Activated CD4-positive, alpha-beta T cell treated with anti-CD3 and anti-CD28 coated beads, Interleukin-2, amount 50 U/mL, for 48 hours (primary cell): ENCODE results near the gene SLC39A8.

ENCODE experiments used
- DNase-seq, 2 experiments: peaks; one replicate each; pipeline ENCODE4 v3.0.0-alpha.2; 2020

SLC39A8 gene

DNA sequence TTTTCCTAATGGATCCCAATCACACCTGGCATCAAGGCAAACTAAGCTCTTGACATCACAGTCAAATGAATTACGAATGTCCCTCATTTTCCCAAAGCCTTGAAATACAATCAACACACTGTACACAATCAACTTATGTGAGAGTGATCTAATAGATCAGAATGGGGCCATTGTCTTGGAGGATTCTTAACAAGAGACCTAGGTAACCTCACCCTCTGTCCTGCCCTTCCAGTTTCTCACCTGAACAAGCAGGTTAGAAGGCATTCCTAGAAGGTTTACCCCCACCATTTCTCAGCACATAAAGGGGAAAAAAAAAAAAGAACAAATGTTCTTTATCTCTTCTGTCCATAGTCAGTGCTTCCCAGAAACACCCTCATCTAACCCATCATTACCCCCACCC, 6.3 kb downstream of the SLC39A8 start:
- no peak for DNase-seq

DNA sequence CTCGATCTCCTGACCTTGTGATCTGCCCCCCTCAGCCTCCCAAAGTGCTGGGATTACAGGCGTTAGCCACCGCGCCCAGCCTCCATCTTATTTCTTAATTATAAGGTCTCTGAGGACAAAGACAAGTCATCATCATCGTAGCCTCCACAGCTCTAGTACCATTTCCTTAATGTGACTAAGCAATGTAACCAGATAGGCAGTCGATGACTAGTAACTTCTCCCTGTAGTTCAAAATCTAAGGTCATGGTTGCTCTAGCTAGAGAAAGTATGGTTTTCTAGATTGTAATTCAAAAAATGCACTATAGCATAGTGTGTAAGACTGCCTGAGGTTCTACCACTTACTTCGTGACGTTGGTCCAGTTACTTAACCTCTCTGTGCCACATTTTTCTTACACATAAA, 6.9 kb downstream of the SLC39A8 start:
- no peak for DNase-seq

DNA sequence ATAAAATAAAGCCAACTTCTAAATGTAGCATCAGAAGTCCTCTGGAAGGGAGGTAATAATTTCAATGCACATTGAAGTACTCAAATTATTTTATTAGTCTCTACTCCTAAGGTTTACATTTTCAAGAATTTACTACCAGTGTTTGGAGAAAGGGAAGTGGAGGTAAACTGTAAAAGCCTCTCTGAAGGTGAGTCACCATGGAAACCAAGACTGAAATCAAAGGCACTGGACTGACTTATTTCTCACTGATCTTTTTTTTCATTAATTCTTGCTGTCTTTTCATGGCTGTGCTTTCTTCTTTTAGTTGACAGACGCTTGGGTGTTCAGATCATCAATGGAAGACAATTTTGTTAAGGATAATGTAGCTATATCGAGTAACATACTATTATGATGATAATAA, 9.7 kb downstream of the SLC39A8 start:
- no peak for DNase-seq

DNA sequence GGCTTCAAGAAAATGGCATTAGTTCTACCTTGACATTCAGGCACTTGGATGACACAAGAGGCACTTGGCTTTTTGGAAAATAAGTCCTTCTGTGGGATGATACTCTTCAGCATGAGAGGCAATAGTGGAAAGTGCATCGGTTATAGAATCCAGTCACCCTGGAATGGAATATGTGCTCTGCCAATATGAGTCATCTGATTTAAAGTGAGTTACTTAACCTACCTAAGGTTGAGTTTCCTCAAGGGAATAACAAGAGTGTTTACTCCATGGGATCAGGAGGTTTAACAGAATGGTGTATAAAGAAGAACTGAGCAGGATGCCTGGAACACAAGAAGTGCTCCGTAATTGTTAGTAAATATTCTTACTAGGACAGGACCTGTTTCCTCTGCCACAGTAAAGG, 10.7 kb downstream of the SLC39A8 start:
- no peak for DNase-seq

DNA sequence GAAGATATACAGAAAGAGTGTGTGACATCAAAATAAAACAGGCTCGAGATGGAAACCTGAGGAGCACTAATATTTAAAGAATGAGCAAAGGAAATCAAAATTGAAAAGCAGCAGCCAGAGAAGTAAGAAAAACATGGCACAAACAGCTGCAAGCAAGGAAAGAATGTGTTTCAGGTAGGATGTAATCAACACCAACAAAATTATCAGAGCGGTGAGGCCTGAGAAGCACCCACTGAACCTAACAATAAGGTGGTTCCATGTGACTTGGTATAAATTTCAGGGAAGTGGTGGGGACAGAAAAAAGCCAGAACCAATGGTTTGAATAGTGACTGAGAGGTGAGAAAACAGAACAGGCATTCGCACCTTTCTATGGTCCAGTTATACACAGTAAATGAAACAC, 11.5 kb downstream of the SLC39A8 start:
- DNase-seq: no peak

DNA sequence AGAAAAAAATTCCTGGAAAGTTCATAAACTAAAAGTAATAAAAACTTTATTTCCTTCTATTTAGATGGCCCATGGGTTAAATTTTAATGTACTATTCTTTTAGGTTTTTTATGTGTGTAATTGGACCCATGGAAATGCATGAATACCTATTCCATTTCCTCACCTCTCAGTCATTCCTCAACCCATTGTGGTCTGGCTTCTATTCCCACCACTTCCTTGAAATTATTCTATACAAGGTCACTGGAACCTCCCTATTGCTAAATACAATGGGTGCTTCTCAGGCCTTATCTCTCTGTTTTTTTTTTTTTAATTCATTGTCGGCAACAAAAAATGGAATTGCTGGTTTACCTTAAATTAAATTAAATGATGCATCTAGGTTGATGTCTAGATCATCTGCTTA, 17.2 kb downstream of the SLC39A8 start:
- DNase-seq: no peak

DNA sequence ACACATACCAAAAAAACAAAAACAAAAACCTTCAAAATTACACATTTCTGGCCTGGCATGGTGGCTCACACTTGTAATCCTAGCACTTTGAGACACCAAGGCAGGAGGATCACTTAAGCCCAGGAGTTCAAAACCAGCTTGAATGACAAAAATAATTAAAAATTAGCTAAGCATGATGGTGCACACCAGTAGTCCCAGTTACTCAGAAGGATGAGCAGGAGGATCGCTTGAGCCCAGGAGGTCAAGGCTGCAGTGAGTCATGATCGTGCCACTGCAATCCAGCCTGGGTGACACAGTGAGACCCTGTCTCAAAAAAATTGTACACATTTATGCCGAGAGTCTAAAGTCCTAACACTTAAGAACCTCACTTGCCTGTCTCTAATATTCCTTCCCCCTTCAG, 18.3 kb downstream of the SLC39A8 start:
- no peak for DNase-seq

DNA sequence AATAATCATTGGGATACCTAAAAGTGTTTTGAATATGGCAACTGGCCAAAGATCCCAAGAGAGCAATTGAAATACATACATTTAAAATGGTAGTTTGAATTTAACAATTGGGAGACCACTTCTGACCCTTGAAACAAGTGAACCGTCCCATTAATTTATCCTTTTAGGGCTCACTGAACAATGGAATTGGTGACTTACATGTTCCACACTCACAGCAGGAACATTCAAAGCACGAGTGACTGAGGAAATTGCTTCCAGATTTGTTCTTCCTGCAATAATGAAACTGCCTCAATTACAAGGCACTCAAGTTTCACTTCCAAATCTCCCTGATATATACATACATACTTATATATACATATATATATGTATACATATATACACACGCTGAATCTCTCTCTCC, 20.6 kb downstream of the SLC39A8 start:
- DNase-seq: no peak

DNA sequence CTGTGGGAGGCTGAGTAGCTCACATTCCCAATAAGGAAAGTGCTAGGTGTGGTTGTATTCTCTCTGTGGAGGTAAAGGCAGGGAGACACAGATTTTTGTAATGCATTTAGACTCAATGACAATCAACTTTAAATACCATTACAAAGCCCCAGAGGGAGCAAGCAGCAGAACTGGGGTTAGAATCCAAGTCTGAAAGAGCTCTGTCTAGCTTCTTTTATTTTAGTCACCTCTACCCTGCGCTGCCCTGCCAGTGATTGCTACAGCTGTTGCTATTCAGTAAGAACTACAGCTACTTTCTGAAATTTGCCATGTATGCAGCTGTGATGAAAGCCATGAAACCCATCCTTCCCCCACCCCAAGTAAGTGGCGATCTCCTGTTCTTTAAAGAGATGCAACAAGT, 22.5 kb downstream of the SLC39A8 start:
- DNase-seq: no peak

DNA sequence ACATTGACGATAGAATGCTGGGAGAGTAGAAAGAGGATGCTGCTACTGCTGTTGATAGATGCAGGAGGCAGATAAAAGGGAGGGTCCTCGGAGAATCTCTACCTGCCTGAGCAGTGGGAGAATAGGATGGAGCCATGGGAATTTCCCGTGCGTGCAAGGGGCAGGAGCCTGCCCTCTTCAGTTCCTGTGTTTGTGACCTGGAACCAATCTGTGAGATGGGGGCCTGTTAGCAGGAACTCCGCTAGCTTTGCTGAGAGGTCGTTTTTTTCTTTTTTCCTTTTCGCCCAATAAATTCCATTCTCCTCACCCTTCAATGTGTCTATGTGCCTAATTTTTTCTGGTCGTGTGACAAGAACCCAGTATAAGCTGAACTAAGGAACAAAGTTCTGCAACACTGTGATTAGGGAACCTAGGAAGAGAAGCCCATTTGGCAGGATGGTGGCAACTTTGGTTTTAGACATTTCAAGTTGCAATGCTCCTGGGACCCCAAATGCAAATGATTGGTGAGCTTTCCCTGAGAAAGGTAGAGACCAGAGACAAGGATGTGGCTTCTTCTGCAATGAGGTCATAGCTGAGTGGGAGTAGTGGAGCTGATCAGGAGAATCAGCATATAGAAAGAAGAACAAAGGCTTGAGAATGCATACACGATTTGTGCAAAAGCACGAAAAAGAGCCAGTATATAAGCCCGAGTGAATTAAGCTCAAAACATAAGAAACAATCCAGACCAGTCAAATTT, 23.9 kb downstream of the SLC39A8 start:
- DNase-seq: no peak

DNA sequence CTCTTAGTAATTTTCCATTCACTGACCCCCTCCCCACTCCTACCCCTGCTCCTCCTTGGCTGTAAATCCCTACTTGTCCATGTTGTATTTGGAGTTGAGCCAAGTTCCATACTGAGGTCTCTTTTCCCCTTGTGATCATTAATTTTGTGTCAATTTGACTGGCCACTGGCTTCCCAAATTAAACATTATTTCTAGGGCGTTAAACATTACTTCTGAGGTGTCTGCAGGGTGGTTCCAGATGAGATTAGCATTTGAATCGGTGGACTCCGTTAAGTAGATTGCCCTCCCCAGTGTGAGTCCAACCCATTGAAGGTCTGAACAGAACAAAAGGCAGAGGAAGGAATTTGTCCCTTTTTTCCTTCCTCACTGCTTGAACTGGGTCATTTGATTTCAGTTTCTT, 25.7 kb downstream of the SLC39A8 start:
- no peak for DNase-seq

DNA sequence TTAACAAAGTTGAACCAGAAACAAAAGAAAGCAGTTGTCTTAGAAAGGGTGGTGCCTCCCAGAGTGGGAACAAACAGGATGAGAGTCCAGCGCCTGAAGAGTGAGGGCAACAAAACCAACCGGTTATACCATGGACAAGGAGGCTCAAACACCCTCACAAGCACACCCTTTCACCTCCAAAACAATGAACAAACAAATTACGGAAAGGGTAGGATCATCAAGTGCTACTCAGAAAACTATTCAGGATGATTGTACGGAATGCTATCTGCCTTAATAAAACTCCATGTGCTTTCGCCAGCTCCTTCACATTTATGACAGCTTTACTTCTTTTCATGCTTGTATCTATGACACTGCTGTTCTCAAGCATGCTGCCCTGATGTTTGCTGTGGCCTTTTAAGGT, 26.8 kb downstream of the SLC39A8 start:
- DNase-seq: no peak

DNA sequence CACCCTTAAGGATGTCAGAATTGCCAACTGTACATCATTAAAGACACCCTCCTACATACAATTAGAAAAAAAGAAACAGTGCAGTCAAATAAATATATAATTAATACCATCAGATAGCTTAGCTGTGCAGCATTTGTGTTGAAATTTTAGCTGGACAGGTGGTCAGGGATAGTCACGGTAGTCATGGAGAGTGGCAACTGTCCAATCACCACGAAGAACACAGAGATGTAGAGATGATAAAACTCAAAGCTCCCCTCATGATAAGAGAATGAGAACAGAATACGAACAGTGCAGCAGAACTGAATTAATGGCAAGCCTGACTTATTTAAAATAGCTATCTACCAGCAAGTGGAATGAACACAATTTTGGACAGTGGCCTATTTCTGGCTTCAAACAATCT, 27.2 kb downstream of the SLC39A8 start:
- DNase-seq: no peak

DNA sequence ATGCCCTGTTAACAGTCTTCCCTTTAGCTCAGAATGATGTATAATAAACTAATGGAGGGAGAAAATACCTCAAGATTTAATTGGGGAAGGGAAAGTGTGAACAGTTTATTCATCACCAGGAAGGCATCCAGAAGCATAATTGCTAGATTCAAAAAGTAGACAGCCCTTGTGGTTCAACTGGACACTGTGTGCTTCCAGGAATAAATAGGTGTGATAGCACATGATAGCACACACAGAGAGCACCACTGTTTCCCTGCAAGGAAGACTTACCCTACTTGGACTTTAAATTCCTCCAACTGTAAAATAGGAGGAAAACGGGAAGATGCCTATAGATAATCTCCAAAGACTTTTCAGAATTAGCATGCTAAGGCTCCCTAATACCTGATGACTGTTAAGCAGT, 27.8 kb downstream of the SLC39A8 start:
- DNase-seq: no peak

DNA sequence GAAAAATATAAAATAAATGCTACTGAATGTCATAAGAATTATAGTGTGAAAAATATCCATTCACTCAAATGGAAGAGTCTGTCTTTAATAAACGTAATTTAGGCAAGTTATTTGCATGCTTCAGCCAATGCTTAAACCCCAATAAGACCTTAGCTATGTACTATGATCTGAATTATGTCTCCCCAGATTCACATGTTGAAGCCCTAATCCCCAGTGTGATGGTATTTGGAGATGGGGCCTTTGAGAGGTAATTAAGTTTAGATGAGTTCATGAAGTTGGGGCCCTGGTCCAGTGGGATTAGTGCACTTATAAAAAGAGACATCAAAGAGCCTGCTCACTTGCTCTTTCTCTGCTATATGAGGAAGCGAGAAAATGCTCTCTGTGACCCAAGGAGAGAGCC, 28.7 kb downstream of the SLC39A8 start:
- no peak for DNase-seq

DNA sequence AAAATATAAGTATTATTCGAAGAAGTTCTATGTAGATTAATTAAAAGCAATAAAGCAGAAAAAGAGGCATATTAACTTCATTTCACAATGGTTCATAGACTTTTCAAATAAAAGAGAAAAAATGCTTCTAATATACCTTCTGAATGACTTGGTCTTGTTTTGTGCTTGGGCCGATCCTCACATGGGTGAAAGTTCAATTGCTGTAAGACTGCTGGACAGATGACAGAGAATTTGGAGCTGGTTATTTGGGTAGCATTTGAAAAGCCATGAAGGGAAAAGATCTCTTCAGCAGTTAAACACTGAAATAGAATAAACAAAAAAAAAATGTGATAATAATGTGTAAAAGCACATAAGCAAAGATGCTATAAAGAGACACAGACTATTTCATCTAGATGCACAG, 29.8 kb downstream of the SLC39A8 start:
- no peak for DNase-seq

DNA sequence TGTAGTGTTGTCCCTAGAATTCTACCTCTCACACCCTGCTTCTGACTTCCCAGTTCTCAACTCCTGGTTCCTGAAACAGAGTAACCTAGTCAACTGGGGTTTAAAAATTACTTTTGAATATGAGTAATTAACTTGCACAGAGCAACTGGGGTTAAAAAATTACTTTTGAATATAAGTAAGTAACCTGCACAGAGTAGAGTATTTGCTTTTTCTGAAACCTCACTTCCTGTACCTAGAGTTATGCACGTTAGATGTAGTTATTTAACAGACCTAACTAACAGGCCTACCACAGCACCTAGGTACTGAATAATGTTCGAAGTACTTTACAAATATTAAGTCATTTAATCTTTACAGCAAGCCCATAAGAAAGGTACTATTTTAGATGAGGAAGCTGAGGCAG, 32.9 kb downstream of the SLC39A8 start:
- no peak for DNase-seq

DNA sequence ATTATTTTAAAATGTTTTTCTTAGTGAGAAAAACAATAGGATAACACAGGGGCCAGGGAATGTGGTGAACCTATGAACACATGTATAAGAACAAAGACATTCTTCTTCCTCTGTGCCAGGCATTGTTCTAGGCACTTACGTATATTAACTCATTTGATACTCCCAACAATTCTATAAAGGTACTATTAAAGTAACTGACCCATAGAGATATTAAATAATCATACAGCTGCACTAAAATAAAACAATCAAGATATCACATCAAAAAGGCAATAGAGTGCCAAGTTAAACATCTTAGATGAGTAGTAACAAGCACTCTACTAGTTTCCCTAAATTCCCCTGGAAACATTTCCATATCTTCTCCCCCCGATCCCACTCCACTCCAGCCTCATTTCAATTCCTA, 33.4 kb downstream of the SLC39A8 start:
- DNase-seq: no peak

DNA sequence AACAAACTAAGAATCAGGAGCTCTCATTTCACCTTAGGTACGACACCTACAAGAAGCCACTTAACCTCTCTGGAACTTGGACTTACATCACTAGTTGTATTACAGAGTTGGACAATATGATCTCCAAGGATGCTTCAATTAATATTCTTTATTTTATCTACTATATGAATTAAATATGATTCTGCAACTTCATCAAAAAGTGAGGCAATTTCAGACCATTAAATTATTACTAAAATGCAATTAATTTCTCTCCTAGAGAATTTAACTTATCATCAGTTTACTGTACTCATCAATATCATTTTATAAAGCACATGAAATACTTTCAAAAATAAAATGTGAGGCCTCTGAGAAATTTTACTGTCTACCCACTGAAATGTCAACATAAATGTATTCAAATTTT, 33.9 kb downstream of the SLC39A8 start:
- no peak for DNase-seq

DNA sequence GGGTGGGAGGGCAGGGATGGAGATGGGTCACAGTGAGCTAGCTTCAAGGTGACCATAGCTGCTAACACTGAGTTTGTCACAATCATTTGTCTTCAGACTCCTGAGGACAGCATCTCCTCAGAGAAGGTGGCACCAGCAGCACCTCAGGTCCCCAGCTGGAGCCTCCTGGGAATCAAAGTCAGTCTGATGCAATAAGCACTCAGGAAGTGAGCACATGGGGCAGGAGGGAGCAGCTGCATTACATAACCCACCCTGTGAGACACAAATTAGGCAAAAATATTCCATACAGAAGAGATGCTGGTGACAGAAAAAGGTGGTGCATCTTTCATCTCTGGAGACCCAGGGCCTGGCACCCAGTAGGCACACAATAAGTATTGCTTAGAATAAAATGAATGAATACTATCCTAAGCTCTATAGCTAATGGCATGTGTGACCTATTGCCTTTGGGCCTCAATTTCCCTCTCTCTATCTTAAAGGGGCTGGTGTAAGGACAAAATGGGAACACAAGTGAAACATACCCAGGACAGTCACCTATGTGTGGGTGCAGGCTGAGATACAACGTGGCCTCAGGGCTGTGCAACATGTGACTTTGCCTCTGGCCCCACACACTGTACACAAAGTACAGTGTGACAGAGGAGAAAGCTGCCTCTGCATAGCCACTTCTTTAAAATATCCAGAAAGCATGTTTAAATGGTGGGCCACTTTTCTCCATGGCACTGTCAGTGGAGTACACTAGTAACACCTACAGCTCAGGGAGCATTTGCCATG, 37.1 kb downstream of the SLC39A8 start:
- DNase-seq: no peak

DNA sequence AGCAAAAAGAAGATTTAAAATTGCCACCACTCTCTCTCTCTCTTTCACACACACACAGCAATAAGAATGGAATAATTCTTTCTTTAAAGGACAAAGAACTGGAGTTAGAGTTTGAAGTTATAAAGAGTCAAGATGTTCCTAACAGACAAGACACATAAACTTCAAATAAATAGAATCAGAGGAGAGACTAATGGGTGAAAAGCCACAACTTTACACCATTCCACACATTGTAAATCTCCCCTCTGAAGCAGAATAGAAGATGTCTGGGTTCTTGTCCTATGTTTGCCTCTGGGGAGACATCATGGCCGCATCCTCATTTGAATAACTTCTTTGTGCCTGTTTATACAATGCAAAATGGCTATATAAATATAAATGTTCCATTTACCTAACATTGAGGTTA, 39.6 kb downstream of the SLC39A8 start:
- DNase-seq: no peak

DNA sequence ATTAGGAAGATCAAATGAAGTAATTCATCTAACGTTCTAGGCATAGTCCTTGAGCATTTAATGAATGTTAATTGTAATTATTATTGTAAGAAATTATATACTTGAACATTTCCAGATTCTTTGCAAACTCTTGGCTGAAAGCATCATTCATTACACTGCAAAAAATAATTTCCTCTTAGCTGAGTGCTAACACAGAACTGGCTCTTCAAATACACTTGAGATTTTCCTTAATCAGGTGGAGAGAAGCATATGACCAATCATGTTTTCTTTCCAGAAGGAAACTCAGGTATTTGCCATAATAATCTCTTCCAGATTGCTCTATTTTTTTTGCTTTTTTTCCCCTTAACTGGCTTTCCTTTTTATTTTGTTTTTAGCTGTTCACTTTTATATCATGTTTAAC, 42.5 kb downstream of the SLC39A8 start:
- no peak for DNase-seq

DNA sequence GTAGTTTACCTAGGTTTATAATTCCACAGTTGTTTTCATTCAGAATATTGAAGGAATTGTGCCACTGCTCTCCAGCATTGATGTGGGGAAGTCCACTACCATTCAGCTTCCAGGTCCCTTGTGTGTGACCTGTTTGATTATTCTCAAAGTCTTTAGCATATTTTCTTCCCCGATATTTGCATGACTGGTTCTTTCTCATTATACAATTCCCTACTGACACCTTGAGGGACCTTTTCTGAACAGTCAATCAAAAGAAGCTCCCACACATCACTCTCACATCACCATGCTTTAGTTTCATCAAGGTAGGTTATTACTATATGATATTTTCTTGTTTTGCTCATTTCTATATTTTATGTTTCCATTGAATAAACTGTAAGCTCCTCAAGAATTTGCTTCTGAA, 44.1 kb downstream of the SLC39A8 start:
- DNase-seq: no peak

DNA sequence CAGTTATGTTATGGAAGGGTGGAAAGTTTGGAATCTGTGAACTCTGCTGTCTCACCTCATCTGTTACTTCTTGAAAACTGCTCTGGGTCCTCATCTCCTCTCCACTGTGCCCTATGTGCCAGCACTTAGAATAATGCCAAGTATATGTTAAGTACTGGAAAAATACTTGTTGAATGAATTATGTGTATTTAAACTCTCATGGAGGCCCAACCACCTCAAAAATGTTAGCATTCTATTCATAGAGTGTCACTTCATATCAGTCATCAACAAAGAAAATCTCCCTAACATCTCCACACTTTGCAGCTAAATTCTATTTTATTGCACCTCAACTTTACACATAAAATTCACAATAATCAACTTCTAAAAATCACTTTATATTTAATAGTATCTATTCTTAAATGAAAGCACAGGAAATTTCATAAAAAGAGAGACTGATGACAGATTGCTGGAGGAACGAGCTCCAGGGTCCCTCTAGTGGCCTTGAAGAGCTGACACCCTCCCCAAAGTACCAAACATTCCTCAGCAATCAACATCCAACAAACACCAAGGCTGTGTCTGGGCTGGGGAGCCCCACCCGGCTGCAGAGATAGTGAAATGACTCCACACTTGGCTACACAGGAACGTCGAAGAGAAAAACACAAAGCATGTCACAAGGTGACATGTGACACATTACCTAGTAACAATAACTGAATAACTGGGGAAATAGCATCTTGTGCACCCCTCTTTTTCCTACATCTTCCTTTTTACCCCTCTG, 45.8 kb downstream of the SLC39A8 start:
- peak; percentile 5 to 13 for DNase-seq
